Fibroblast of lung (primary cell): Measurements from ENCODE around the gene NTF4. TPM values are rescaled to one million over a fixed set of nuclear protein-coding genes. Genes with fewer than 3 reads are reported as not detected.

ENCODE experiments used
- DNase-seq, 2 donors: peaks; one replicate each; pipeline versions ENCODE4 v3.0.0 to v3.0.0-alpha.2; 2010; ENCODE audit warnings: low read depth in 2 of 2
- H2AFZ ChIP-seq: 2 replicates; pipeline ENCODE4 v1.5.1; 2012; ENCODE audit warnings: low read length, control low read depth, inconsistent platforms
- H3K27ac ChIP-seq: 2 replicates; pipeline ENCODE4 v1.5.1; 2011; ENCODE audit warnings: low read length, control low read depth; ENCODE audit not compliant: insufficient read depth
- H3K27me3 ChIP-seq: 2 replicates; pipeline ENCODE4 v1.5.1; 2011; ENCODE audit warnings: mild to moderate bottlenecking, low read length; ENCODE audit not compliant: control insufficient read depth, insufficient read depth
- H3K36me3 ChIP-seq: 2 replicates; pipeline ENCODE4 v1.5.1; 2011; ENCODE audit warnings: low read length; ENCODE audit not compliant: control insufficient read depth, insufficient read depth
- H3K4me1 ChIP-seq: 2 replicates; pipeline ENCODE4 v1.5.1; 2011; ENCODE audit warnings: low read length; ENCODE audit not compliant: control insufficient read depth, insufficient read depth; ENCODE audit errors: extremely low read depth
- H3K4me2 ChIP-seq: 2 replicates; pipeline ENCODE4 v1.5.1; 2011; ENCODE audit warnings: low read length, control low read depth; ENCODE audit not compliant: insufficient read depth; ENCODE audit errors: extremely low read depth
- H3K4me3 ChIP-seq, 4 experiments: fragments of 200-600 bp in 1 of 4; sonication (generic) in 1 of 4; replicated peaks in 1 of 4; 2 replicates each; pipeline ENCODE4 v1.5.1; 2011 to 2016; ENCODE audit warnings: low read length in 4 of 4, low read depth in 3 of 4, mild to moderate bottlenecking in 3 of 4, control low read depth in 2 of 4, inconsistent platforms in 1 of 4, mixed read lengths in 1 of 4; ENCODE audit not compliant: insufficient read depth in 1 of 4; ENCODE audit errors: control extremely low read depth in 1 of 4
- H3K79me2 ChIP-seq: 2 replicates; pipeline ENCODE4 v1.5.1; 2012; ENCODE audit warnings: mild to moderate bottlenecking, low read length, inconsistent platforms; ENCODE audit not compliant: control insufficient read depth, insufficient read depth
- H3K9ac ChIP-seq: 2 replicates; pipeline ENCODE4 v1.5.1; 2011; ENCODE audit warnings: mild to moderate bottlenecking, low read length, control low read depth; ENCODE audit not compliant: insufficient read depth
- H3K9me3 ChIP-seq: 2 replicates; pipeline ENCODE4 v1.5.1; 2012; ENCODE audit warnings: low read depth, low read length; ENCODE audit not compliant: control insufficient read depth, insufficient read depth
- H4K20me1 ChIP-seq: 2 replicates; pipeline ENCODE4 v1.5.1; 2011; ENCODE audit warnings: low read length; ENCODE audit not compliant: control insufficient read depth, insufficient read depth; ENCODE audit errors: extremely low read depth
- CTCF ChIP-seq, 2 donors: IDR thresholded peaks in 1 of 2; conservative IDR thresholded peaks in 1 of 2; 1 replicate in 1 of 2; 2 replicates in 1 of 2; pipeline ENCODE4 v1.5.1; 2011 to 2012; ENCODE audit warnings: low read length in 2 of 2, control low read depth in 1 of 2, inconsistent platforms in 1 of 2, low read depth in 1 of 2, mild to moderate bottlenecking in 1 of 2
- EZH2 ChIP-seq: IDR thresholded peaks from 2 replicates; pipeline ENCODE4 v1.5.1; 2012; ENCODE audit warnings: low read length, control low read depth, mild to moderate bottlenecking; ENCODE audit errors: missing control alignments
- polyA plus RNA-seq, 2 donors: library from polyadenylated mRNA; depleted of rRNA in 1 of 2; stranded (reverse) in 1 of 2; unstranded in 1 of 2; fragments of >200 nt; gene quantifications; 2 replicates each; pipeline ENCODE4 v1.2.1, GENCODE V29; 2011 to 2012; ENCODE audit warnings: missing spikeins in 1 of 2
- total RNA-seq: library from RNA; depleted of rRNA; stranded (reverse); fragments of >200 nt; gene quantifications from 2 replicates; pipeline ENCODE4 v1.2.1, GENCODE V29; 2014

Gene NTF4
- total and polyA plus RNA-seq, 2 donors (not counting 1 experiment from before 2014, with no cell fraction given) = not detected

GRCh38 chr19:49101160-49101559, 36.5 kb upstream of the NTF4 start:
- peaks cover 45% of the 10 kb centered on the region for H3K36me3 ChIP-seq
- no peak overlapping the region for H3K27ac ChIP-seq
- H3K4me1 ChIP-seq = no peaks in the 10 kb centered on the region
- no peak overlapping the region for H3K4me2 ChIP-seq
- TF ChIP-seq CTCF (conservative IDR thresholded peaks at IDR 0.05 in 1 of 2, IDR thresholded peaks at IDR 0.05 in 1 of 2; ENCODE audit: low read depth in 1 of 2, low read length in 2 of 2) (no peak), EZH2 (no peak)
- no peak overlapping the region for H2AFZ ChIP-seq
- H3K79me2 ChIP-seq = peaks cover 17% of the 10 kb centered on the region
- H4K20me1 ChIP-seq = no peaks in the 10 kb centered on the region
- no peaks in the 10 kb centered on the region for H3K27me3 ChIP-seq
- DNase-seq = no peak
- H3K9ac ChIP-seq = no peak overlapping the region
- no peaks in the 10 kb centered on the region for H3K9me3 ChIP-seq
- no peak overlapping the region for H3K4me3 ChIP-seq

GRCh38 chr19:49098795-49099194, 34.2 kb upstream of the NTF4 start:
- DNase-seq = no peak
- Histone ChIP-seq H3K27me3 (no peaks in the 10 kb centered on the region), H3K79me2 (peaks cover 25% of the 10 kb centered on the region), H3K4me1 (no peaks in the 10 kb centered on the region), H3K4me2 (no peak overlapping the region), H3K27ac (no peak overlapping the region), H3K36me3 (peaks cover 38% of the 10 kb centered on the region), H4K20me1 (no peaks in the 10 kb centered on the region), H3K4me3 (no peak overlapping the region), H3K9me3 (no peaks in the 10 kb centered on the region), H2AFZ (no peak overlapping the region), H3K9ac (no peak overlapping the region)
- TF ChIP-seq CTCF (conservative IDR thresholded peaks at IDR 0.05 in 1 of 2, IDR thresholded peaks at IDR 0.05 in 1 of 2; ENCODE audit: low read depth in 1 of 2, low read length in 2 of 2) = no peak
- TF ChIP-seq EZH2 = no peak

DNA sequence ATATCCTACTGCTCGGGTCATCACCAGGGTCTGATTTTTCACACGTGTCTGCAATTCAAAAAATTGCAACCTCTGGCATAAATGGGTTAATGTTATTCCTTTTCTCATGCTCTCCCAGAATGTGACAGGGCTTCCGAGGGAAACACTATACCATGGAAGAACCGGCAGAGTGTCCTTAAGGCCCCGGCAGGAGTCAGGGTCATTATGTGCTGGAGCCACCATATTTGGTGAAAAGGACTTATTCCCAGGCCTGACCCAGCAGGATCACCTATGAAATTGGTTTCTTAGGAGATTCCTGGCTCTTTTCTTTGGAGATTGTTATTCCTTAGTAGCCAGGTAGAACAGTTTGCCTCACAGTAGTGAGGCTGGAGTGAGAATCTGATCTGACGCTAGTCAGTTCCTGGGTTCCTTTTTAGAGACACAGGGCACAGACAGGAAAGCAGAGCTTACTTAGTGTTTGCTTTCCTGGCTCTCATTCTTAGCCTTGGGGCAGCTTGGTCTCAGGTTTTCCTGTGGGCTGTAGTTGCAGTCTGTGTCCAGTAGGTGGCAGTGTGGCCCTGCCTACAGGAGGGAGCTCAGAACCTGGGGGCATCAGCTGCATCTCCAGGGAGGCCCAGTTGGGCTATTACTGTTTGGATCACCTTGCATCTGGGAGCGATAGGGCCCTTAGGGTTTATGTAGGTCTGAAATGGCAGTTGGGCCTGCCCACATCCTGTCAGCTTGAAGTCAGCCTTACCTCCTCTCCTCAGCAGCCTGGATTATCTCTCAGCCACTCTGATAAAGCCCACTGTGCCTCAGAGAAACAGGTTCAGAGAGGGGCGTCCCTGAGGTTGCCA, 33.1 kb upstream of the NTF4 start:
- Histone ChIP-seq H3K4me1 (no peaks in the 10 kb centered on the region), H3K79me2 (peaks cover 29% of the 10 kb centered on the region), H3K36me3 (peaks cover 34% of the 10 kb centered on the region), H3K27ac (no peak overlapping the region), H2AFZ (no peak overlapping the region), H3K9ac (no peak overlapping the region), H3K9me3 (no peaks in the 10 kb centered on the region), H4K20me1 (no peaks in the 10 kb centered on the region), H3K4me2 (no peak overlapping the region), H3K27me3 (no peaks in the 10 kb centered on the region), H3K4me3 (no peak overlapping the region)
- DNase-seq = peak; percentile 45 to 69
- TF ChIP-seq EZH2 (no peak), CTCF (conservative IDR thresholded peaks at IDR 0.05 in 1 of 2, IDR thresholded peaks at IDR 0.05 in 1 of 2; ENCODE audit: low read depth in 1 of 2, low read length in 2 of 2) (peak; percentile 98 to 100)
